PC-9 (cell line): ENCODE data around the gene UBE4A. TPM values are rescaled to one million over a fixed set of nuclear protein-coding genes. Genes with fewer than 3 reads are reported as not detected.
A peak's percentile ranks its signal among the peaks of the same experiment; 100 is the strongest.

Experiments
- BruUV-seq: library from RNA; stranded (reverse); fragments of 400-500 nt; replicated peaks from 2 replicates; lab custom pipeline; 2021; lab: Mats Ljungman, UMichigan
- CTCF ChIA-PET: fragments of 300-600 bp; sonication (Branson Sonifier 250); formaldehyde crosslinking; loops from one replicate; lab custom pipeline; 2022; ENCODE audit warnings: antibody characterized with exemption; lab: Charles Lee
- POLR2A ChIA-PET: fragments of 300-600 bp; sonication (Branson Sonifier 250); formaldehyde crosslinking; loops from one replicate; lab custom pipeline; 2022; ENCODE audit warnings: antibody characterized with exemption; ENCODE audit not compliant: unreplicated experiment; lab: Charles Lee
- DNase-seq, 2 experiments: peaks; one replicate each; pipeline versions ENCODE4 v3.0.0 to v3.0.0-alpha.2; 2015 to 2022; ENCODE audit warnings: mixed read lengths in 1 of 2
- H2AFZ ChIP-seq: fragments of 200-600 bp; sonication (generic); 2 replicates; pipeline ENCODE4 v1.8.1; 2017; ENCODE audit warnings: antibody characterized with exemption
- H3F3A ChIP-seq: fragments of 200-600 bp; sonication (generic); 2 replicates; pipeline ENCODE4 v1.8.1; 2017; ENCODE audit warnings: antibody characterized with exemption, mild to moderate bottlenecking, low read depth; ENCODE audit not compliant: insufficient read depth
- H3K27ac ChIP-seq: fragments of 200-600 bp; sonication (generic); 2 replicates; pipeline ENCODE4 v1.6.1; 2016; ENCODE audit warnings: mixed run types
- H3K27me3 ChIP-seq: fragments of 200-600 bp; sonication (generic); 2 replicates; pipeline ENCODE4 v1.6.1; 2016; ENCODE audit warnings: low read depth, mixed run types; ENCODE audit not compliant: insufficient read depth
- H3K36me3 ChIP-seq: fragments of 200-600 bp; sonication (generic); 2 replicates; pipeline ENCODE4 v1.6.1; 2016; ENCODE audit warnings: low read depth, mixed run types
- H3K4me1 ChIP-seq: fragments of 200-600 bp; sonication (generic); replicated peaks from 2 replicates; pipeline ENCODE4 v1.6.1; 2016; ENCODE audit warnings: mixed run types; ENCODE audit not compliant: insufficient read depth
- H3K4me2 ChIP-seq: fragments of 200-600 bp; sonication (generic); 2 replicates; pipeline ENCODE4 v1.6.1; 2017; ENCODE audit warnings: mixed run types
- H3K4me3 ChIP-seq: fragments of 200-600 bp; sonication (generic); 2 replicates; pipeline ENCODE4 v1.6.1; 2016; ENCODE audit warnings: mixed run types
- H3K79me2 ChIP-seq: fragments of 200-600 bp; sonication (generic); 2 replicates; pipeline ENCODE4 v1.6.1; 2017; ENCODE audit warnings: low read depth, mixed run types
- H3K9me2 ChIP-seq: fragments of 200-600 bp; sonication (generic); 2 replicates; pipeline ENCODE4 v1.8.1; 2017; ENCODE audit warnings: mild to moderate bottlenecking; ENCODE audit not compliant: insufficient read depth
- H3K9me3 ChIP-seq: fragments of 200-600 bp; sonication (generic); 2 replicates; pipeline ENCODE4 v1.8.1; 2016; ENCODE audit warnings: low read depth; ENCODE audit not compliant: insufficient read depth
- H4K20me1 ChIP-seq: fragments of 200-600 bp; sonication (generic); 2 replicates; pipeline ENCODE4 v1.8.1; 2017; ENCODE audit not compliant: insufficient read depth
- CTCF ChIP-seq: fragments of 200-600 bp; sonication (generic); conservative IDR thresholded peaks from 2 replicates; pipeline ENCODE4 v1.6.1; 2017; ENCODE audit warnings: mixed run types, antibody characterized with exemption, mild to moderate bottlenecking, moderate library complexity
- EZH2 ChIP-seq: fragments of 200-600 bp; sonication (generic); IDR thresholded peaks from 2 replicates; pipeline ENCODE4 v1.8.0; 2017; ENCODE audit warnings: antibody characterized with exemption, low read depth
- intact Hi-C: fragments of 100-400 bp; cut with micrococcal nuclease; formaldehyde crosslinking; loops from one replicate; pipeline ENCODE4 v1.10.0; 2022; ENCODE audit not compliant: unreplicated experiment
- total RNA-seq: library from RNA; stranded (reverse); gene quantifications from 2 replicates; pipeline ENCODE4 v1.2.3, GENCODE V29; 2021

Gene UBE4A
- total RNA-seq, 1 experiment from 2014 or later: 30.9 TPM

GRCh38 chr11:118417801-118418200 is 58.4 kb downstream of the UBE4A start:
- Histone ChIP-seq H3K79me2 (no peaks in the 10 kb centered on the region), H2AFZ (no peak overlapping the region), H3K27ac (peak overlapping the region; percentile 13), H3K4me3 (no peak overlapping the region), H3K36me3 (no peaks in the 10 kb centered on the region), H3K9me2 (no peaks in the 10 kb centered on the region), H3K4me2 (peak overlapping the region; percentile 13; the same call in 1 of the 2 replicates), H3K27me3 (no peaks in the 10 kb centered on the region), H3K9me3 (no peaks in the 10 kb centered on the region), H3K4me1 (peaks cover 32% of the 10 kb centered on the region), H3F3A (peaks cover 38% of the 10 kb centered on the region), H4K20me1 (no peaks in the 10 kb centered on the region)
- intact Hi-C loops: no loop called here
- CTCF ChIA-PET: interaction anchor here (1.2 kb wide), 1 partner anchor 141 kb away, joined by 8 read pairs; no protein-coding TSS in a partner anchor
- BruUV-seq: no TSS peak
- TF ChIP-seq CTCF (no peak), EZH2 (no peak)
- POLR2A ChIA-PET: no interaction called here
- DNase-seq: peak in 1 of 2 experiments; percentile 81

GRCh38 chr11:118418766-118419165 is 59.4 kb downstream of the UBE4A start:
- no peaks in the 10 kb centered on the region for H3K9me2 ChIP-seq
- H4K20me1 ChIP-seq: no peaks in the 10 kb centered on the region
- no peaks in the 10 kb centered on the region for H3K79me2 ChIP-seq
- no peak overlapping the region for H3K4me3 ChIP-seq
- no peaks in the 10 kb centered on the region for H3K27me3 ChIP-seq
- H3F3A ChIP-seq: peaks cover 41% of the 10 kb centered on the region
- H3K36me3 ChIP-seq: no peaks in the 10 kb centered on the region
- ChIA-PET POLR2A (no interaction called here), CTCF (no interaction called here)
- intact Hi-C loops: no loop called here
- H2AFZ ChIP-seq: no peak overlapping the region
- H3K27ac ChIP-seq: no peak overlapping the region
- no peak for DNase-seq
- H3K4me2 ChIP-seq: no peak overlapping the region
- TF ChIP-seq EZH2 (no peak), CTCF (no peak)
- no peaks in the 10 kb centered on the region for H3K9me3 ChIP-seq
- BruUV-seq: no TSS peak
- peaks cover 37% of the 10 kb centered on the region for H3K4me1 ChIP-seq

GRCh38 chr11:118427707-118428106 is 68.3 kb downstream of the UBE4A start:
- no peak overlapping the region for H3K27ac ChIP-seq
- peaks cover 28% of the 10 kb centered on the region for H3F3A ChIP-seq
- H3K4me3 ChIP-seq: no peak overlapping the region
- intact Hi-C loops: no loop called here
- no peaks in the 10 kb centered on the region for H3K79me2 ChIP-seq
- H3K27me3 ChIP-seq: no peaks in the 10 kb centered on the region
- DNase-seq: no peak
- H3K4me1 ChIP-seq: peaks cover 25% of the 10 kb centered on the region
- ChIA-PET CTCF (interaction anchor here (1.0 kb wide), 1 partner anchor 88 kb away, joined by 13 read pairs; no protein-coding TSS in a partner anchor), POLR2A (no interaction called here)
- H2AFZ ChIP-seq: no peak overlapping the region
- H4K20me1 ChIP-seq: no peaks in the 10 kb centered on the region
- no peaks in the 10 kb centered on the region for H3K36me3 ChIP-seq
- H3K4me2 ChIP-seq: no peak overlapping the region
- TF ChIP-seq CTCF (no peak), EZH2 (no peak)
- no TSS peak for BruUV-seq
- no peaks in the 10 kb centered on the region for H3K9me2 ChIP-seq
- H3K9me3 ChIP-seq: no peaks in the 10 kb centered on the region
